ENCODE measurements around the gene IFT88.

The IFT88 gene

GRCh38 chr13:20664351-20664750 is 97.4 kb downstream of the IFT88 start:
- DNase-seq (ENCODE audit: low read depth) = no peak
- H3K4me3 ChIP-seq (ENCODE audit: low read depth, low read length) = no peak overlapping the region
- no peak for TF ChIP-seq CTCF (IDR thresholded peaks at IDR 0.05; ENCODE audit: low read depth, low read length, missing control alignments)

GRCh38 chr13:20666948-20667347 is 100.0 kb downstream of the IFT88 start:
- no peak overlapping the region for H3K4me3 ChIP-seq (ENCODE audit: low read depth, low read length)
- no peak for DNase-seq (ENCODE audit: low read depth)
- TF ChIP-seq CTCF (IDR thresholded peaks at IDR 0.05; ENCODE audit: low read depth, low read length, missing control alignments) = no peak

- H3K4me3 ChIP-seq (ENCODE audit: low read depth, low read length) = no peak overlapping the region
- no peak for TF ChIP-seq CTCF (IDR thresholded peaks at IDR 0.05; ENCODE audit: low read depth, low read length, missing control alignments)
- no peak for DNase-seq (ENCODE audit: low read depth)
These were observed 101.0 kb downstream of the IFT88 start for GRCh38 chr13:20667857-20668437.

- no peak for TF ChIP-seq CTCF (IDR thresholded peaks at IDR 0.05; ENCODE audit: low read depth, low read length, missing control alignments)
- H3K4me3 ChIP-seq (ENCODE audit: low read depth, low read length) = no peak overlapping the region
- DNase-seq (ENCODE audit: low read depth) = no peak
These were observed 102.2 kb downstream of the IFT88 start for GRCh38 chr13:20669162-20669561.

- H3K4me3 ChIP-seq (ENCODE audit: low read depth, low read length) = no peak overlapping the region
- no peak for DNase-seq (ENCODE audit: low read depth)
- no peak for TF ChIP-seq CTCF (IDR thresholded peaks at IDR 0.05; ENCODE audit: low read depth, low read length, missing control alignments)
These were observed 104.8 kb downstream of the IFT88 start for GRCh38 chr13:20671789-20672188.

- TF ChIP-seq CTCF (IDR thresholded peaks at IDR 0.05; ENCODE audit: low read depth, low read length, missing control alignments) = no peak
- no peak for DNase-seq (ENCODE audit: low read depth)
- H3K4me3 ChIP-seq (ENCODE audit: low read depth, low read length) = no peak overlapping the region
These were observed 105.8 kb downstream of the IFT88 start for GRCh38 chr13:20672772-20673171.

GRCh38 chr13:20673715-20674114 is 106.8 kb downstream of the IFT88 start:
- H3K4me3 ChIP-seq (ENCODE audit: low read depth, low read length) = no peak overlapping the region
- no peak for TF ChIP-seq CTCF (IDR thresholded peaks at IDR 0.05; ENCODE audit: low read depth, low read length, missing control alignments)
- DNase-seq (ENCODE audit: low read depth) = no peak
